Neural cell (in vitro differentiated cells): ENCODE data around the gene CENPO.

Experiments used
- CTCF ChIP-seq: fragments of 450-650 bp; IDR thresholded peaks from 2 replicates; pipeline ENCODE4 v1.5.1; 2014; ENCODE audit warnings: antibody characterized with exemption, mild to moderate bottlenecking, moderate library complexity; ENCODE audit not compliant: poor library complexity, severe bottlenecking
- EP300 ChIP-seq: fragments of 450-650 bp; conservative IDR thresholded peaks from 2 replicates; pipeline ENCODE4 v1.6.1; 2014; ENCODE audit warnings: antibody characterized with exemption, mild to moderate bottlenecking, moderate library complexity; ENCODE audit not compliant: poor library complexity, severe bottlenecking
- EZH2 ChIP-seq: fragments of 200-600, 300-800 bp; shearing (Covaris generic), sonication (generic); IDR thresholded peaks from 2 replicates; pipeline ENCODE4 v1.6.1; 2014; ENCODE audit warnings: antibody characterized with exemption, low read length, borderline replicate concordance, mild to moderate bottlenecking; ENCODE audit not compliant: insufficient read depth, poor library complexity, severe bottlenecking
- POLR2AphosphoS5 ChIP-seq: IDR thresholded peaks from 2 replicates; pipeline ENCODE4 v1.6.1; 2012
- RAD21 ChIP-seq: fragments of 450-650 bp; conservative IDR thresholded peaks from 2 replicates; pipeline ENCODE4 v1.6.1; 2014; ENCODE audit warnings: antibody characterized with exemption, mild to moderate bottlenecking, moderate library complexity
- REST ChIP-seq: IDR thresholded peaks from 2 replicates; pipeline ENCODE4 v1.6.1; 2012; ENCODE audit warnings: borderline replicate concordance
- SMC3 ChIP-seq: fragments of 450-650 bp; conservative IDR thresholded peaks from 2 replicates; pipeline ENCODE4 v1.6.1; 2014; ENCODE audit warnings: antibody characterized with exemption, mild to moderate bottlenecking, moderate library complexity; ENCODE audit not compliant: poor library complexity
- TAF1 ChIP-seq: IDR thresholded peaks from 2 replicates; pipeline ENCODE4 v1.6.1; 2012; ENCODE audit warnings: low read depth

GRCh38 chr2:24787532-24787931 lies 5.7 kb upstream of the CENPO start:
- TF ChIP-seq EP300, result no peak
- no peak for TF ChIP-seq RAD21
- no peak for TF ChIP-seq CTCF
- no peak for TF ChIP-seq POLR2AphosphoS5
- TF ChIP-seq EZH2, result no peak
- TF ChIP-seq TAF1, result no peak
- TF ChIP-seq SMC3, result no peak
- TF ChIP-seq REST, result no peak
